Osteoblast (primary cell): ENCODE data around the gene ATP2B2. TPM values are rescaled to one million over a fixed set of nuclear protein-coding genes. Genes with fewer than 3 reads are reported as not detected.

Experiments used
- DNase-seq: peaks from one replicate; pipeline ENCODE4 v3.0.0; 2011; ENCODE audit warnings: low spot score, mixed read lengths; ENCODE audit not compliant: insufficient read length; ENCODE audit errors: missing footprints
- H2AFZ ChIP-seq: 2 replicates; pipeline ENCODE4 v1.6.0; 2011; ENCODE audit warnings: mild to moderate bottlenecking, low read length
- H3K27ac ChIP-seq: 2 replicates; pipeline ENCODE4 v1.5.1; 2011; ENCODE audit warnings: mild to moderate bottlenecking, low read depth, low read length, moderate library complexity
- H3K27me3 ChIP-seq: 2 replicates; pipeline ENCODE4 v1.6.0; 2012; ENCODE audit warnings: mild to moderate bottlenecking, control low read depth, inconsistent platforms, low read length, moderate library complexity; ENCODE audit not compliant: insufficient read depth
- H3K36me3 ChIP-seq: 2 replicates; pipeline ENCODE4 v1.5.1; 2011; ENCODE audit warnings: mild to moderate bottlenecking, low read length, control low read depth, moderate library complexity; ENCODE audit not compliant: insufficient read depth
- H3K4me1 ChIP-seq: 2 replicates; pipeline ENCODE4 v1.5.1; 2011; ENCODE audit warnings: mild to moderate bottlenecking, low read length, control low read depth, moderate library complexity; ENCODE audit not compliant: insufficient read depth
- H3K4me2 ChIP-seq: 2 replicates; pipeline ENCODE4 v1.6.0; 2011; ENCODE audit warnings: mild to moderate bottlenecking, low read length; ENCODE audit not compliant: insufficient read depth
- H3K4me3 ChIP-seq: fragments of 200-600 bp; sonication (generic); 3 replicates; pipeline ENCODE4 v1.5.1; 2012; ENCODE audit warnings: mild to moderate bottlenecking, low read length, inconsistent platforms; ENCODE audit not compliant: insufficient read depth
- H3K79me2 ChIP-seq: 2 replicates; pipeline ENCODE4 v1.6.0; 2012; ENCODE audit warnings: mild to moderate bottlenecking, low read length, control low read depth, inconsistent platforms; ENCODE audit not compliant: insufficient read depth
- H3K9me3 ChIP-seq: 2 replicates; pipeline ENCODE4 v1.5.1; 2011; ENCODE audit warnings: low read depth, low read length, control low read depth
- H4K20me1 ChIP-seq: 2 replicates; pipeline ENCODE4 v1.6.0; 2012; ENCODE audit warnings: mild to moderate bottlenecking, low read length, control low read depth; ENCODE audit not compliant: insufficient read depth
- total RNA-seq: library from RNA; depleted of rRNA; stranded (reverse); fragments of >200 nt; gene quantifications from 2 replicates; pipeline ENCODE4 v1.2.3, GENCODE V29; 2012
- TF ChIP-seq, protein P1 (sequence below): IDR thresholded peaks from 2 replicates; pipeline ENCODE4 v1.5.1; 2011; ENCODE audit warnings: mild to moderate bottlenecking, low read depth, low read length, moderate library complexity; ENCODE audit errors: extremely low read depth

Gene ATP2B2
- total RNA-seq, 1 donor, result not detected

DNA sequence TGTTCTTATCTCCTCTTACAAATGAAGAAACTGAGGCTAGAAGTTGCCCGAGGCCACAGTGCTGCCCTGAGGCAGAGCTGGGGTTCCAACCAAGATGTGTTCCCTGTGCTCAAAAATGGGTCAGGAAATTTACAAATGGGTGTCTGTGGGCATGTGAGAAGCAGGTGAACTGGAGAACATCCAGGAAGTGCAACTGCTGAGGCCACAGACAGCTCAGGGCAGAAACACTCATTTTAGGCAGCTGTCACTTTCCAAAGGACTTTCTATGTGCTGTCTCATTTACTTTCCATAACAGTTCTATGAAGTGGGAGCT, 47.2 kb upstream of the ATP2B2 start:
- Histone ChIP-seq H3K79me2 (no peaks in the 10 kb centered on the region), H3K36me3 (no peaks in the 10 kb centered on the region), H3K27me3 (no peaks in the 10 kb centered on the region), H3K4me3 (no peak overlapping the region), H3K4me1 (peaks cover 21% of the 10 kb centered on the region), H3K27ac (peak overlapping the region; percentile 24), H4K20me1 (no peaks in the 10 kb centered on the region), H2AFZ (no peak overlapping the region), H3K4me2 (peak overlapping the region; percentile 65), H3K9me3 (no peaks in the 10 kb centered on the region)
- TF ChIP-seq, protein P1, sequence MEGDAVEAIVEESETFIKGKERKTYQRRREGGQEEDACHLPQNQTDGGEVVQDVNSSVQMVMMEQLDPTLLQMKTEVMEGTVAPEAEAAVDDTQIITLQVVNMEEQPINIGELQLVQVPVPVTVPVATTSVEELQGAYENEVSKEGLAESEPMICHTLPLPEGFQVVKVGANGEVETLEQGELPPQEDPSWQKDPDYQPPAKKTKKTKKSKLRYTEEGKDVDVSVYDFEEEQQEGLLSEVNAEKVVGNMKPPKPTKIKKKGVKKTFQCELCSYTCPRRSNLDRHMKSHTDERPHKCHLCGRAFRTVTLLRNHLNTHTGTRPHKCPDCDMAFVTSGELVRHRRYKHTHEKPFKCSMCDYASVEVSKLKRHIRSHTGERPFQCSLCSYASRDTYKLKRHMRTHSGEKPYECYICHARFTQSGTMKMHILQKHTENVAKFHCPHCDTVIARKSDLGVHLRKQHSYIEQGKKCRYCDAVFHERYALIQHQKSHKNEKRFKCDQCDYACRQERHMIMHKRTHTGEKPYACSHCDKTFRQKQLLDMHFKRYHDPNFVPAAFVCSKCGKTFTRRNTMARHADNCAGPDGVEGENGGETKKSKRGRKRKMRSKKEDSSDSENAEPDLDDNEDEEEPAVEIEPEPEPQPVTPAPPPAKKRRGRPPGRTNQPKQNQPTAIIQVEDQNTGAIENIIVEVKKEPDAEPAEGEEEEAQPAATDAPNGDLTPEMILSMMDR, result no peak
- DNase-seq, result no peak

DNA sequence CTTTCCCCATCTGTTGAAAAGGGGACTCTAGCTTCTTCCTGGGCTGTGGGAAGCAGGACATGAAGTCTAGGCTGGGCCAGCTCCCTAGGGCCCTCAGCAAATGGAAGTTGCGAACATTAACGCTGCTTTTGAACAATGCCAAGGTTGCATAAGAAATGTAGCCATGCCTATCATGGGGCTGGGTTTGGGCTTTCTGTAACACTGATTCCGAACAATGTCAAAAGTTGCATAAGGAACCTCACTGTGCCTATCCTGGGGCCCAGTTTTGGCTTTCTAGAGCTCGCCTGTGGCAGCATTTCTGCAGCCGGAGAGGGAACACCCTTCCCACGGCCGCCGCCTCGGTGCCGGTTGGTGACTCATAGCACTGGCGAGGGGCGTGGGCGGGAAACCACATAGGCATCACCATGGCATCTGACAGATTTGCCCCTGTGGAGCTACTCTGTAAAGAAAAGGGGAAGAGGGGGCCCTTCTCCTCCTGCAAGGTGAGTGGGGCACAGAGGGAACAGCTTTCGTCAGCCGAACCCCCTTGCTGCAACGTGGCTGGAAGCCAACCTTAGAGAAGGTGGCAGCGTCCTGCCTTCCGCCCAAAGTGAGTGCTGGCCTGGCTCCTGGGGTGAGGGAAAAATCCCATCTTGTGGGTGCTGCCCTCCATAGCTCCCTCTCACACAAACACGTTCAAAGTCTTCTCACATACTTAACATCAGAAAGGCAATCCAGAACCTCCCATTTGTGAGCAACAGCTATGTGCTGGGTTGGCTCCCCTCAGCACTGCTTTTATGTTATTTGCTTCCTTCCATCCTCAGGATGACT, 46.6 kb upstream of the ATP2B2 start:
- no peaks in the 10 kb centered on the region for H4K20me1 ChIP-seq
- H3K36me3 ChIP-seq, result no peaks in the 10 kb centered on the region
- TF ChIP-seq, protein P1, result no peak
- H3K4me1 ChIP-seq, result peaks cover 19% of the 10 kb centered on the region
- H3K27ac ChIP-seq, result peak overlapping the region; percentile 31
- H3K79me2 ChIP-seq, result no peaks in the 10 kb centered on the region
- H3K9me3 ChIP-seq, result no peaks in the 10 kb centered on the region
- DNase-seq, result peak; percentile 95
- peak overlapping the region; percentile 65 for H3K4me2 ChIP-seq
- peak overlapping the region; percentile 27 for H2AFZ ChIP-seq
- H3K4me3 ChIP-seq, result peak overlapping the region; percentile 20
- no peaks in the 10 kb centered on the region for H3K27me3 ChIP-seq

DNA sequence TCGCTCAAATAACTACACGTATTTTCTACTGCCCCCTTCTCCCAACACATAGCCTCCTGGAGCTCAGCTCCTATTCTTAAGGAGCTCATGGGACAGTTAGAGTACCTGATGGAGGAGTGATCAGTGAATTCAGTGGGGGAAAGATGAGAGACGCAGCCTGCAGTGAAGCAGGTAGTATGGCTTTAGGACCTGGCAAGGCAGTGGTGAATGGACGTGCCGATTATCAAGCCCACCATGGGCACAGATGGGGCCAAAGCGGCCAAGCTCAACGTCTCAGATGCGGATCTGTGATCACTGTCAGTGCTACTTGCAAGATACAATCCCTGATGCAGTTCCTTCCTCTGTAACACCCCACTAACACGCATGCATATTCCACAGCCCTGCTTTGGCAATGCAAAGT, 45.8 kb upstream of the ATP2B2 start:
- Histone ChIP-seq H3K4me1 (peaks cover 19% of the 10 kb centered on the region), H3K4me2 (no peak overlapping the region), H3K9me3 (no peaks in the 10 kb centered on the region), H2AFZ (no peak overlapping the region), H3K27ac (no peak overlapping the region), H3K4me3 (no peak overlapping the region), H4K20me1 (no peaks in the 10 kb centered on the region), H3K36me3 (no peaks in the 10 kb centered on the region), H3K27me3 (peaks cover 1% of the 10 kb centered on the region), H3K79me2 (no peaks in the 10 kb centered on the region)
- TF ChIP-seq, protein P1, result no peak
- no peak for DNase-seq

DNA sequence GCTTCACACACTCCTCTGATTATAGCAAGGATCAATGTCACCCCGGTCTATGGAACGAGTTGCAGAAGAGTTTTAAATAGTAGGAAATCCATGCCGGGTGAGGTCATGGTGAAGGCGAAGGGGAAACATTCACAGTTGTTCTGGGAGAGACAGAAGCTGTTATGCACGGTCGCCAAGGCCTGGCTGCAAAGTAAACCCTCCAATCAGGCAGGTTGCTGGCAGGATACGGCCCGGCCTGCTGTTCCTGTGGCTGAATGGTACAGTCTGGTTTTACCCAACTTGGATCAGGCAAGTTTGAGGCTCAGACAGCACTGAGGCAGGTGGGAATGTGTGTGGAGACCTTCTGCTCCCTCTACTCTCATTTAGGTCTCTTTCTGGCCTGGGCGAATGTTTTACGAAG, 45.3 kb upstream of the ATP2B2 start:
- H3K79me2 ChIP-seq, result no peaks in the 10 kb centered on the region
- H3K36me3 ChIP-seq, result no peaks in the 10 kb centered on the region
- H4K20me1 ChIP-seq, result no peaks in the 10 kb centered on the region
- H3K27me3 ChIP-seq, result peaks cover 5% of the 10 kb centered on the region
- no peak overlapping the region for H3K27ac ChIP-seq
- H3K4me3 ChIP-seq, result no peak overlapping the region
- H3K4me2 ChIP-seq, result no peak overlapping the region
- TF ChIP-seq, protein P1, result no peak
- DNase-seq, result no peak
- no peaks in the 10 kb centered on the region for H3K9me3 ChIP-seq
- no peak overlapping the region for H2AFZ ChIP-seq
- H3K4me1 ChIP-seq, result peaks cover 19% of the 10 kb centered on the region
